ENCODE results near the gene ZDHHC21.

GRCh38 chr9:14654932-14655331, 38.3 kb downstream of the ZDHHC21 start:
- TF ChIP-seq EZH2 (IDR thresholded peaks at IDR 0.05): no peak
- TF ChIP-seq CTCF (IDR thresholded peaks at IDR 0.05): no peak
